Spleen (tissue), 11 donors: ENCODE data around the gene FMO4. TPM values are rescaled to one million over a fixed set of nuclear protein-coding genes. Genes with fewer than 3 reads are reported as not detected.
A peak's percentile ranks its signal among the peaks of the same experiment; 100 is the strongest.
"Not testable (repeated sequence)": the region's sequence is repeated elsewhere in the genome, so short reads cannot be mapped to it uniquely, and the experiment has no call there.

Experiments
- DNase-seq: peaks from one replicate; pipeline ENCODE4 v3.0.0-alpha.2; 2020
- H3K27ac ChIP-seq, 8 donors: fragments of 200-600 bp; sonication (generic) in 7 of 8; 1 replicate in 4 of 8; 2 replicates in 4 of 8; pipeline versions ENCODE4 v1.5.0 to v1.8.0; 2016 to 2021; ENCODE audit warnings: inconsistent platforms in 4 of 8, mild to moderate bottlenecking in 4 of 8, moderate library complexity in 1 of 8
- H3K27me3 ChIP-seq, 7 donors: fragments of 200-600 bp; sonication (generic) in 6 of 7; replicated peaks in 1 of 7; 1 replicate in 4 of 7; 2 replicates in 3 of 7; pipeline versions ENCODE4 v1.5.0 to v1.8.0; 2016 to 2021; ENCODE audit warnings: inconsistent platforms in 3 of 7, mild to moderate bottlenecking in 1 of 7
- H3K36me3 ChIP-seq, 6 donors: fragments of 200-600 bp; sonication (generic) in 5 of 6; 1 replicate in 4 of 6; 2 replicates in 2 of 6; pipeline versions ENCODE4 v1.5.0 to v1.8.0; 2016 to 2021; ENCODE audit warnings: inconsistent platforms in 2 of 6
- H3K4me1 ChIP-seq, 6 donors: fragments of 200-600 bp; sonication (generic) in 5 of 6; 1 replicate in 3 of 6; 2 replicates in 3 of 6; pipeline versions ENCODE4 v1.5.0 to v1.8.0; 2016 to 2021; ENCODE audit warnings: inconsistent platforms in 3 of 6
- H3K4me3 ChIP-seq, 8 donors: fragments of 200-600 bp; sonication (generic) in 7 of 8; 1 replicate in 4 of 8; 2 replicates in 4 of 8; pipeline versions ENCODE4 v1.5.0 to v1.8.0; 2016 to 2021; ENCODE audit warnings: inconsistent platforms in 4 of 8, mild to moderate bottlenecking in 4 of 8, moderate library complexity in 2 of 8
- H3K9me3 ChIP-seq, 8 donors: fragments of 200-600 bp; sonication (generic) in 7 of 8; 1 replicate in 4 of 8; 2 replicates in 4 of 8; pipeline versions ENCODE4 v1.5.0 to v1.8.0; 2016 to 2021; ENCODE audit warnings: inconsistent platforms in 4 of 8
- CTCF ChIP-seq, 11 experiments: fragments of 200-600 bp in 7 of 11; fragments of 450-650 bp in 4 of 11; sonication (generic) in 4 of 11; IDR thresholded peaks in 8 of 11; conservative IDR thresholded peaks in 3 of 11; 1 replicate in 7 of 11; 2 replicates in 4 of 11; pipeline versions ENCODE4 v1.4.0 to v1.8.0; 2016 to 2021; ENCODE audit warnings: antibody characterized with exemption in 11 of 11, inconsistent platforms in 4 of 11, mild to moderate bottlenecking in 1 of 11
- POLR2A ChIP-seq, 3 donors: fragments of 450-650 bp; IDR thresholded peaks; one replicate each; pipeline ENCODE4 v1.5.1; 2017; ENCODE audit warnings: antibody characterized with exemption in 3 of 3, mild to moderate bottlenecking in 1 of 3
- POLR2AphosphoS5 ChIP-seq, 3 donors: sonication (generic); formaldehyde crosslinking; IDR thresholded peaks; one replicate each; pipeline ENCODE4 v1.5.1; 2017; ENCODE audit warnings: antibody characterized with exemption in 3 of 3
- WGBS, 5 donors: extraction: QIAGEN DNeasy Blood & Tissue Kit in 3 of 5; methylation state at CpG; one replicate each; pipeline versions ENCODE4 v1.1.5 to v1.1.7; 2013 to 2018; 5-methylcytosine and 5-hydroxymethylcytosine counted together
- intact Hi-C: fragments of 100-400 bp; cut with DNase I; formaldehyde crosslinking; loops from one replicate; pipeline ENCODE4 v1.15.0; 2023; ENCODE audit warnings: low total_unique reads
- polyA plus RNA-seq, 3 donors: library from polyadenylated mRNA; stranded (reverse); fragments of 200-250 nt; gene quantifications; one replicate each; pipeline ENCODE4 v1.2.1, GENCODE V29; 2013
- total RNA-seq, 7 donors: library from RNA; depleted of rRNA in 3 of 7; stranded (reverse); fragments of >200 nt in 3 of 7; fragmentation: NEBNext Ultra II Directional in 4 of 7; extraction: Animal tissue kit (Norgen Biotek cat#: 25700) in 4 of 7; gene quantifications; one replicate each; pipeline versions ENCODE4 v1.1.0 to v1.2.1, GENCODE V29; 2016 to 2021
- donor health status: healthy with polysubstance abuse.
- donor health status: DM: no; HTN: no; CAD: no; lungs with moderate emphysema.
- donor health status: DM: no; HTN: no; CAD: no.
- donor health status: Bipolar disorder and iron deficiency.
- donor health status: healthy.
- donor health status: DM: no; HTN: no; CAD: no.
- donor health status: DM: yes; HTN: yes; CAD: no.

FMO4 gene
- total and polyA plus RNA-seq, 10 donors: 2.0 to 10.8 (median 4.0) TPM

DNA sequence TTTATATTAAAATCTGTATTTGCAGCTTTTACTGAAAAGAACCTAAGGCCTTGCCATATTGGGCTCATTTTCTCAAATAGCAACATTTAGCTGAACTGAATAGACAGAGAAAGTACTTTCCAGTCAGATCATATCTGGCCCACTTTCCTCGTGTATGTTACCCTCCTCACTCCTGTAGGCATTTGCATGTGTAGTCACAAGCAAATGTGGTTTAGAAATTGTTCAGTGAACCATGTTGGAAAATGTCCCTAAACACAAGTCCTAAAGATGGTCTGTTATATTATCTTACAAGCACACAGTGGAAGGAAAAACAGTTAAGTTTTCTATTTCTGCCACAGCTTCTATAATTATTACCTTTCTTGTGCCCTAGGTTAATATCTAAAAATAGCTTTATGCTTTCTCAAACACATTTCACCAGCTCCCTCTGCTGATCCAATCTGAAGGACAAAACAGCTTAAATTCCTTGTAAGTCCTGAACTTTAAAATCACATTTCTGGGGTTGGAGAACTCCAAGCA is 606 bp upstream of the FMO4 start:
- H3K4me1 ChIP-seq: peaks cover 0 to 24% (median 12%) of the 10 kb centered on the region in 6 donors
- H3K27me3 ChIP-seq: no peaks in the 10 kb centered on the region
- no peak for DNase-seq
- H3K27ac ChIP-seq: peak overlapping the region in 7 of 8 donors; percentile 2 to 73 (median 60)
- intact Hi-C loops: loop anchor here (5.0 to 10.0 kb wide), 2 partner anchors 69 to 346 kb away; partner anchors contain the start of gene FMO1
- H3K9me3 ChIP-seq: peaks cover 0 to 8% (median 0%) of the 10 kb centered on the region in 8 donors
- TF ChIP-seq CTCF (IDR thresholded peaks at IDR 0.05 in 8 of 11, conservative IDR thresholded peaks at IDR 0.05 in 3 of 11) (no peak), POLR2A (IDR thresholded peaks at IDR 0.05) (no peak), POLR2AphosphoS5 (IDR thresholded peaks at IDR 0.05) (no peak)
- H3K36me3 ChIP-seq: peaks cover 0 to 6% (median 0%) of the 10 kb centered on the region in 6 donors
- H3K4me3 ChIP-seq: peak overlapping the region in 2 of 8 donors; percentile 19 to 57
- 3 to 19% (median 15%) methylated on average over 1 of the region's 1 CpG for WGBS, 5 donors

- Histone ChIP-seq H3K4me1 (no peaks in the 10 kb centered on the region), H3K36me3 (peaks cover 0 to 25% (median 0%) of the 10 kb centered on the region in 6 donors), H3K27me3 (no peaks in the 10 kb centered on the region), H3K27ac (no peak overlapping the region), H3K4me3 (no peak overlapping the region), H3K9me3 (no peaks in the 10 kb centered on the region)
- WGBS, 5 donors: 90 to 95% (median 93%) methylated on average over 7 of the region's 7 CpGs
- intact Hi-C loops: no loop called here
- TF ChIP-seq POLR2AphosphoS5 (IDR thresholded peaks at IDR 0.05) (no peak), POLR2A (IDR thresholded peaks at IDR 0.05) (no peak), CTCF (IDR thresholded peaks at IDR 0.05 in 8 of 11, conservative IDR thresholded peaks at IDR 0.05 in 3 of 11) (no peak)
- DNase-seq: no peak
Observed at GRCh38 chr1:171329251-171329650, 15.3 kb downstream of the FMO4 start.

DNA sequence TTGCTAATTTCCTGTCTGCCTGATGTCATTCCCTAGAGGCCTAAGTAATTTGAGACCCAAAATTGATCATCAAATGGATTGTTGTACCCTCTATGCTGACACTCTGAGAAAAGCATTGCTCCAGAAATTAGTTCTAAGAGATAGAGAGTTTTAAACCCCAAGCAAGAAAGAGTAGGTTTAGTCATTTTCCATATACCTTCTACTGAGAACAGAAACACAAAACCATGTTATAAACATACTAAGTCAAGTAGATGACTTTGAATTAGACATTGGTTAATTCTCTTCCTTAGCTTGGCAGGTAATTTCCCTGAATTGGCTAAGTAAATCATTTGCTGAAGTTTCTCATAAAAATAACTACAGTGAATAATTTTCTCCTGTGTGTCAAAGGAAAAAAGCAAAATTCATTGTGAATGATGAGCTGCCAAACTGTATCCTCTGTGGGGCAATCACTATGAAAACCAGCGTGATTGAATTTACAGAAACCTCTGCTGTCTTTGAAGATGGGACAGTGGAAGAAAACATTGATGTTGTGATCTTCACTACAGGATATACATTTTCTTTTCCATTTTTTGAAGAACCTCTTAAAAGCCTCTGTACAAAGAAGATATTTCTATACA is 20.1 kb downstream of the FMO4 start:
- H3K9me3 ChIP-seq: no peaks in the 10 kb centered on the region
- H3K4me3 ChIP-seq: no peak overlapping the region
- H3K27me3 ChIP-seq: no peaks in the 10 kb centered on the region
- intact Hi-C loops: no loop called here
- no peak for DNase-seq
- TF ChIP-seq CTCF (IDR thresholded peaks at IDR 0.05 in 8 of 11, conservative IDR thresholded peaks at IDR 0.05 in 3 of 11): no peak
- TF ChIP-seq POLR2A (IDR thresholded peaks at IDR 0.05): no peak
- TF ChIP-seq POLR2AphosphoS5 (IDR thresholded peaks at IDR 0.05): no peak
- 87 to 97% (median 93%) methylated on average over 1 of the region's 1 CpG for WGBS, 5 donors
- peaks cover 0 to 22% (median 0%) of the 10 kb centered on the region in 6 donors for H3K36me3 ChIP-seq
- no peaks in the 10 kb centered on the region for H3K4me1 ChIP-seq
- no peak overlapping the region for H3K27ac ChIP-seq

DNA sequence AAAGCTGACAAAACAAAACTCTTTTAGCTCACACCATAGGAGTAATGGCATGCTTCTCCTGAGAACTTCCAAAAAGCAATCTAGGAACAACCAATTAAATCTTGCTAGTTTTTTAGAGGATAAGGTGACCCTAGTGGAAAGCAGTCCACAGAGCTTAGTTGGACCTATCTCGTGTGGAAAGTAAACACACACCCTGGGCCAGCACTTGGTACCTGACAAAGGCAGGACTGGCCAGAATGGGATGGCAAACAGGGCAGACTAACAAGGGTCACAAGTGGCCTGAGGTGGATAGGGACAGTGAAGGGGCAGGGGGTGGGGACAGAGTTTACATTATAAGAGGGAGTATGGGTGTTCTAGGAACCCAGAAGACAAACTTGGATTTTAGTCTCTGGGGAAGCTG is 22.0 kb downstream of the FMO4 start:
- intact Hi-C loops: no loop called here
- H3K27me3 ChIP-seq: no peaks in the 10 kb centered on the region

DNA sequence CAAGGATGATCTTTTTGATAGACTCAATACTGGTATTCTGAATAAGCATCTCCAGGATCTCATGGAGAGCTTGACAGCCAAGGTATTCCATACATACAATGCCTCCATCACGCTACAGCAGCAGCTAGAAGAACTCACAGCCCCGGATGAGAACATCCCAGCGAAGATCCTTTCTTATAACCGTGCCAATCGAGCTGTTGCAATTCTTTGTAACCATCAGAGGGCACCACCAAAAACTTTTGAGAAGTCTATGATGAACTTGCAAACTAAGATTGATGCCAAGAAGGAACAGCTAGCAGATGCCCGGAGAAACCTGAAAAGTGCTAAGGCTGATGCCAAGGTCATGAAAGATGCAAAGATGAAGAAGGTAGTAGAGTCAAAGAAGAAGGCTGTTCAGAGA is 25.4 kb downstream of the FMO4 start:
- H3K36me3 ChIP-seq: peaks cover 0 to 14% (median 0%) of the 10 kb centered on the region in 6 donors
- H3K9me3 ChIP-seq, H3K27me3 ChIP-seq, DNase-seq, H3K4me1 ChIP-seq, H3K4me3 ChIP-seq, intact Hi-C loops, H3K27ac ChIP-seq: not testable (repeated sequence)
- 87 to 95% (median 89%) methylated on average over 6 of the region's 6 CpGs for WGBS, 5 donors

More for the DNA sequence above, 22.0 kb downstream of the FMO4 start:
- Histone ChIP-seq H3K4me1 (no peaks in the 10 kb centered on the region), H3K27ac (no peak overlapping the region), H3K4me3 (no peak overlapping the region), H3K9me3 (no peaks in the 10 kb centered on the region), H3K36me3 (peaks cover 0 to 14% (median 0%) of the 10 kb centered on the region in 6 donors)
- no peak for DNase-seq
- TF ChIP-seq POLR2AphosphoS5 (IDR thresholded peaks at IDR 0.05): no peak
- TF ChIP-seq POLR2A (IDR thresholded peaks at IDR 0.05): no peak
- TF ChIP-seq CTCF (IDR thresholded peaks at IDR 0.05 in 8 of 11, conservative IDR thresholded peaks at IDR 0.05 in 3 of 11): no peak
- 52 to 87% (median 84%) methylated on average over 1 of the region's 1 CpG for WGBS, 5 donors
